ENCODE results near the gene ELOVL1. TPM values are rescaled to one million over a fixed set of nuclear protein-coding genes. Genes with fewer than 3 reads are reported as not detected.
"Not testable (repeated sequence)": the region's sequence is repeated elsewhere in the genome, so short reads cannot be mapped to it uniquely, and the experiment has no call there.

The ELOVL1 gene
- polyA plus RNA-seq, 2 of the 4 experiments (the other 2 are of a cell fraction): 105 to 124 TPM

DNA sequence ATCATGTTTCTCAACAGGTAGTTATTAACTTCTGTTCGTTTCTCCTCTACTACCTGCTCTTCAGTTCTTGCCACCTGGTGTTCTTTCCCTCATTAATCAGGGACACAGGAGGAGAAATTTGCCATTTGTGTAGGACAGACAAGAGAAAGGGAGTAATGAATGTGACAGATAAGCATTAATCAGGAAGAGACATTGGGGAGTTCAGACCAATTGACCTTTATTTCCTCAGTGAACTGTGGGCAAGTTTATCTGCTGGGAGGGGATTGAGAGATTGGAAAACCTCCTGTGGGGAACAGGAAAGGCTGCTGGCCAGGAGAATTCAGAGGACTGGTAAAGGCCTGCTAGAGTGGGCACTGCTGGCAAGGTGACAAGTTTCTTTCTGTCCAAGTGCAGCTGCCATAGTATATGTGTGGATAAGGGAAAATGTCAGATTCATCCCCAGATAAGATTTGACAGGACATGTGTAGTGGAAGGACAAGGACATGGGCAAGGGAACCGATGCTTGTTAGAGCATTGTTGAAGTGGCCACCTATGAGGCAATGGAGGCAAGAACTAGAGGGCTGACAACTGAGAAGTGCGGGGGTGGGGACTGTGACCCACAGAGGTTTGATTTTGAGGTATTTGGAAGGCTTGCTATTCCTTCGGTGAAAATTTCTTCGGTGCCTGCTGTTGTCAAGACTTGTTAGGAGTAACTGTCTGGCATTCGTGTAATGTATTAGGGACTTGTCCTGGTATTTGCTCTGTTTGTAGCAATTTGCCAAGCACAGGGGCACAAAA lies 34.5 kb upstream of the ELOVL1 start:
- ChIA-PET POLR2A (no interaction called here), CTCF (interaction anchor here (1.5 kb wide), 1 partner anchor 12 kb away, joined by 7 read pairs; no protein-coding TSS in a partner anchor)
- no peak overlapping the region for H3K4me2 ChIP-seq
- H3K9me3 ChIP-seq: no peaks in the 10 kb centered on the region
- ATAC-seq (no peak), DNase-seq (ENCODE audit: low read depth in 1 of 2, low spot score in 1 of 2) (no peak), FAIRE-seq (no peak)
- no peak overlapping the region for H3K27ac ChIP-seq
- H3K4me3 ChIP-seq: no peak overlapping the region
- WGBS (ENCODE audit: missing lambda C conversion rate): 94% methylated on average over 6 of the region's 6 CpGs
- no peaks in the 10 kb centered on the region for H3K4me1 ChIP-seq
- TF ChIP-seq, protein P1, sequence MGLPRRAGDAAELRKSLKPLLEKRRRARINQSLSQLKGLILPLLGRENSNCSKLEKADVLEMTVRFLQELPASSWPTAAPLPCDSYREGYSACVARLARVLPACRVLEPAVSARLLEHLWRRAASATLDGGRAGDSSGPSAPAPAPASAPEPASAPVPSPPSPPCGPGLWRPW (IDR thresholded peaks at IDR 0.05): no peak
- no peak for TF ChIP-seq HOXA7 (CRISPR knock-in tag; IDR thresholded peaks at IDR 0.05)
- TF ChIP-seq RNF2 (IDR thresholded peaks at IDR 0.05; ENCODE audit: borderline replicate concordance, low read depth): no peak
- no peak for TF ChIP-seq SMC3 (IDR thresholded peaks at IDR 0.05)
- TF ChIP-seq MAZ (IDR thresholded peaks at IDR 0.05; ENCODE audit: borderline replicate concordance, low read depth, low read length): no peak
- no peak for TF ChIP-seq HOXB5 (CRISPR knock-in tag; IDR thresholded peaks at IDR 0.05)

DNA sequence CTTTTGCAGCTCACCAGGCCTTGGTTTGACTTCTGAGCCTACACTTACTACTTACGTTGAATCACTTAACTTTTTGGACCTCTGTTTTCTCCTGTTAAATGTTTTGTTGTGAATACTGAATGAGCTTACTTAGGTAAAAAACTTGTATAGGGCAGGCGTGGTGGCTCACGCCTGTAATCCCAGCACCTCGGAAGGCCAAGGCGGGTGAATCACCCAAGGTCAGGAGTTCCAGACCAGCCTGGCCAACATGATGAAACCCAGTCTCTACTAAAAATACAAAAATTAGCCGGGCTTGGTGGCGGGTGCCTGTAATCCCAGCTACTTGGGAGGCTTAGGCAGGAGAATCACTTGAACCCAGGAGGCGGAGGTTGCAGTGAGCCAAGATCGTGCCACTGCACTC lies 32.6 kb upstream of the ELOVL1 start:
- H3K4me2 ChIP-seq; H3K9me3 ChIP-seq; H3K4me3 ChIP-seq; FAIRE-seq; DNase-seq (ENCODE audit: low read depth in 1 of 2, low spot score in 1 of 2); POLR2A ChIA-PET; H3K4me1 ChIP-seq; ATAC-seq; H3K27ac ChIP-seq: not testable (repeated sequence)
- 95% methylated on average over 9 of the region's 9 CpGs for WGBS (ENCODE audit: missing lambda C conversion rate)
- CTCF ChIA-PET: interaction anchor here (0.7 to 1.5 kb wide), 3 partner anchors 14 to 355 kb away, joined by 3 to 7 read pairs (median 4); no protein-coding TSS in a partner anchor

DNA sequence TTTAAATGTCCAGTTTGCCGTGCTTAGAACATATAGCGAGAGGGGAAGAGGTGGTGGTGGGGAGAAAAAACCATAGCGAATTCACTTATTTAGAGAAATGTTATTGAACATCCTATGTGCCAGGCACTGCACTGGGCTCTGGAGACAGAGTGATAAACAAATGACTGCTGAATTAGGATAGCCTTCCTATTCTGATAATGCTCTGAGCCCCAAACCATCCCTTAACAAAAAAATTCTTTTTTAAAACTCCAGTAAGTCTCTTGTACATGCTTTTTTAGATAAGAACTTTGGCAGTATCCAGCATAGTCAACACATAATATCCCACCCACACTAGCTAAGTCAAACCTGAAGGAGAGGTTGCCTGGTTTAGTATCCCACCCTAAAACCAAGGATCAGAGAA lies 30.4 kb upstream of the ELOVL1 start:
- ChIA-PET POLR2A (no interaction called here), CTCF (interaction anchor here (0.7 to 1.0 kb wide), 2 partner anchors 17 to 131 kb away, joined by 3 to 4 read pairs; no protein-coding TSS in a partner anchor)
- ATAC-seq (no peak), DNase-seq (ENCODE audit: low read depth in 1 of 2, low spot score in 1 of 2) (no peak), FAIRE-seq (no peak)
- no peak overlapping the region for H3K4me3 ChIP-seq
- 94% methylated on average over 3 of the region's 3 CpGs for WGBS (ENCODE audit: missing lambda C conversion rate)
- no peak overlapping the region for H3K4me2 ChIP-seq
- H3K9me3 ChIP-seq: no peaks in the 10 kb centered on the region
- TF ChIP-seq, protein P2, sequence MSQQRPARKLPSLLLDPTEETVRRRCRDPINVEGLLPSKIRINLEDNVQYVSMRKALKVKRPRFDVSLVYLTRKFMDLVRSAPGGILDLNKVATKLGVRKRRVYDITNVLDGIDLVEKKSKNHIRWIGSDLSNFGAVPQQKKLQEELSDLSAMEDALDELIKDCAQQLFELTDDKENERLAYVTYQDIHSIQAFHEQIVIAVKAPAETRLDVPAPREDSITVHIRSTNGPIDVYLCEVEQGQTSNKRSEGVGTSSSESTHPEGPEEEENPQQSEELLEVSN (IDR thresholded peaks at IDR 0.05; ENCODE audit: borderline replicate concordance, low read depth): no peak
- TF ChIP-seq, protein P3, sequence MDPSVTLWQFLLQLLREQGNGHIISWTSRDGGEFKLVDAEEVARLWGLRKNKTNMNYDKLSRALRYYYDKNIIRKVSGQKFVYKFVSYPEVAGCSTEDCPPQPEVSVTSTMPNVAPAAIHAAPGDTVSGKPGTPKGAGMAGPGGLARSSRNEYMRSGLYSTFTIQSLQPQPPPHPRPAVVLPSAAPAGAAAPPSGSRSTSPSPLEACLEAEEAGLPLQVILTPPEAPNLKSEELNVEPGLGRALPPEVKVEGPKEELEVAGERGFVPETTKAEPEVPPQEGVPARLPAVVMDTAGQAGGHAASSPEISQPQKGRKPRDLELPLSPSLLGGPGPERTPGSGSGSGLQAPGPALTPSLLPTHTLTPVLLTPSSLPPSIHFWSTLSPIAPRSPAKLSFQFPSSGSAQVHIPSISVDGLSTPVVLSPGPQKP (IDR thresholded peaks at IDR 0.05; ENCODE audit: low read depth, low read length): no peak
- TF ChIP-seq HOXB5 (CRISPR knock-in tag; IDR thresholded peaks at IDR 0.05): no peak
- no peak for TF ChIP-seq EP300 (IDR thresholded peaks at IDR 0.05)
- no peak for TF ChIP-seq RCOR1 (IDR thresholded peaks at IDR 0.05; ENCODE audit: low read depth, low read length)
- TF ChIP-seq ZSCAN20 (CRISPR knock-in tag; IDR thresholded peaks at IDR 0.05): no peak
- TF ChIP-seq SMC3 (IDR thresholded peaks at IDR 0.05): no peak
- no peak for TF ChIP-seq PHF8 (IDR thresholded peaks at IDR 0.05; ENCODE audit: borderline replicate concordance, low read depth)
- TF ChIP-seq ZC3H11A (IDR thresholded peaks at IDR 0.05): no peak
- TF ChIP-seq KDM1A (IDR thresholded peaks at IDR 0.05; ENCODE audit: low read depth): no peak
- no peak for TF ChIP-seq RNF2 (IDR thresholded peaks at IDR 0.05; ENCODE audit: borderline replicate concordance, low read depth)
- no peak for TF ChIP-seq NFE2L2 (conservative IDR thresholded peaks at IDR 0.05; ENCODE audit: low read length)
- no peak for TF ChIP-seq KDM5A (IDR thresholded peaks at IDR 0.05)
- no peaks in the 10 kb centered on the region for H3K4me1 ChIP-seq
- no peak overlapping the region for H3K27ac ChIP-seq

DNA sequence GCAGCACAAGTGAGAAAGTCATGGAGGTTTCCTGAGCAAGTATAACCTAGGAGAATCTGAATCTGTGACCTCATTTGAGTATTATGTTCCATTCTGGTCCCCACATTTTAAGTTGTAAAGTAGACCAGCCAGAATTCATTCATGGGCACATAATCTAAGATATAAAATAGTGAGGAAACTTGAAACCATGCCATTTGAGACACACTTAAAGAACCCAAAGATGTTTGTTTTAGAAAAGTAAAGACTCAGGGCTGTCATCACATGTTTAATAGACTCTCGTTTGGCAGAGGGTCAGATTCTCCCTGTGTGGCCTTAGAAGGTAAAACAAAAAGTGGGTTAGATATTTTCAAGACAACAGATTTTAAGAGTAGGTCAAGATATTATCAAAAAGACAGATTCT lies 28.2 kb upstream of the ELOVL1 start:
- no peak for DNase-seq (ENCODE audit: low read depth in 1 of 2, low spot score in 1 of 2)
- 43% methylated on average over 1 of the region's 1 CpG for WGBS (ENCODE audit: missing lambda C conversion rate)
- Histone ChIP-seq H3K27ac (no peak overlapping the region), H3K9me3 (no peaks in the 10 kb centered on the region), H3K4me1 (peaks cover 4% of the 10 kb centered on the region; the same call in 1 of the 3 replicates), H3K4me2 (no peak overlapping the region), H3K4me3 (no peak overlapping the region)
- ChIA-PET POLR2A (no interaction called here), CTCF (interaction anchor here (1.4 to 2.3 kb wide), 3 partner anchors 13 to 169 kb away, joined by 4 to 8 read pairs (median 4); no protein-coding TSS in a partner anchor)
- ATAC-seq: no peak
- TF ChIP-seq, protein P4, sequence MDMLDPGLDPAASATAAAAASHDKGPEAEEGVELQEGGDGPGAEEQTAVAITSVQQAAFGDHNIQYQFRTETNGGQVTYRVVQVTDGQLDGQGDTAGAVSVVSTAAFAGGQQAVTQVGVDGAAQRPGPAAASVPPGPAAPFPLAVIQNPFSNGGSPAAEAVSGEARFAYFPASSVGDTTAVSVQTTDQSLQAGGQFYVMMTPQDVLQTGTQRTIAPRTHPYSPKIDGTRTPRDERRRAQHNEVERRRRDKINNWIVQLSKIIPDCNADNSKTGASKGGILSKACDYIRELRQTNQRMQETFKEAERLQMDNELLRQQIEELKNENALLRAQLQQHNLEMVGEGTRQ (IDR thresholded peaks at IDR 0.05): no peak
- no peak for TF ChIP-seq NR3C1 (IDR thresholded peaks at IDR 0.05)
- no peak for TF ChIP-seq EHF (CRISPR knock-in tag; IDR thresholded peaks at IDR 0.05)
- TF ChIP-seq, protein P1 (IDR thresholded peaks at IDR 0.05): no peak
- no peak for FAIRE-seq

All from A549 (cell line).